Sigmoid colon (tissue), 4 donors: ENCODE results near the gene GALNT13.

Experiments used
- POLR2AphosphoS5 ChIP-seq, 4 donors: sonication (generic); formaldehyde crosslinking; IDR thresholded peaks; one replicate each; pipeline ENCODE4 v1.6.1; 2017; ENCODE audit warnings: antibody characterized with exemption in 4 of 4
- TF ChIP-seq, protein P1 (sequence below), 4 experiments: fragments of 450-650 bp in 3 of 4; fragments of 200-600 bp in 1 of 4; IDR thresholded peaks; one replicate each; pipeline ENCODE4 v1.5.1; 2016 to 2019; ENCODE audit warnings: antibody characterized with exemption in 4 of 4, mild to moderate bottlenecking in 3 of 4, moderate library complexity in 2 of 4

DNA sequence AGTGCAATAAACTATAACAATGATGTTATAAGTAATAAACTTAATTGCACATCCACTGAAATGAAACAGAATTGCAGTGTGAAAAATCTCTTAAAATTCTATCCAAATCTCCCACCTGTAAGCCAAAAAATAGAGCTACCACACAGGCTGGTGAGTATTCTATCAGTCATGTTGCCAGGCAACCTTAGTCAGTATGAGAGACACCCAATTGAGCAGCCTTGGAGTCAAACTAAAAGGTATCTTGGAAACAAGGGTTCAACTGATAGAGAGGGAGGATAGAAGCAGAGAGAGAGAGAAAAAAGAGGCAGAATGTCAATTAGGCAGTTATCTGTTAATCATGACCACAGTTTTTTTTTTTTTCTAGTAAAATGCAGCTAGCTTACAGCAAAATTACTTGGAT, 45.8 kb downstream of the GALNT13 start:
- TF ChIP-seq POLR2AphosphoS5 (IDR thresholded peaks at IDR 0.05): no peak
- TF ChIP-seq, protein P1, sequence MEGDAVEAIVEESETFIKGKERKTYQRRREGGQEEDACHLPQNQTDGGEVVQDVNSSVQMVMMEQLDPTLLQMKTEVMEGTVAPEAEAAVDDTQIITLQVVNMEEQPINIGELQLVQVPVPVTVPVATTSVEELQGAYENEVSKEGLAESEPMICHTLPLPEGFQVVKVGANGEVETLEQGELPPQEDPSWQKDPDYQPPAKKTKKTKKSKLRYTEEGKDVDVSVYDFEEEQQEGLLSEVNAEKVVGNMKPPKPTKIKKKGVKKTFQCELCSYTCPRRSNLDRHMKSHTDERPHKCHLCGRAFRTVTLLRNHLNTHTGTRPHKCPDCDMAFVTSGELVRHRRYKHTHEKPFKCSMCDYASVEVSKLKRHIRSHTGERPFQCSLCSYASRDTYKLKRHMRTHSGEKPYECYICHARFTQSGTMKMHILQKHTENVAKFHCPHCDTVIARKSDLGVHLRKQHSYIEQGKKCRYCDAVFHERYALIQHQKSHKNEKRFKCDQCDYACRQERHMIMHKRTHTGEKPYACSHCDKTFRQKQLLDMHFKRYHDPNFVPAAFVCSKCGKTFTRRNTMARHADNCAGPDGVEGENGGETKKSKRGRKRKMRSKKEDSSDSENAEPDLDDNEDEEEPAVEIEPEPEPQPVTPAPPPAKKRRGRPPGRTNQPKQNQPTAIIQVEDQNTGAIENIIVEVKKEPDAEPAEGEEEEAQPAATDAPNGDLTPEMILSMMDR (IDR thresholded peaks at IDR 0.05): no peak
